Keratinocyte (primary cell): ENCODE data around the gene TOMT. TPM values are rescaled to one million over a fixed set of nuclear protein-coding genes. Genes with fewer than 3 reads are reported as not detected.

Experiments
- DNase-seq: peaks from one replicate; pipeline ENCODE4 v3.0.0-alpha.2; 2011; ENCODE audit warnings: low read depth, missing footprints, low spot score
- FAIRE-seq: peaks from 2 replicates; lab custom pipeline; 2011; peaks lifted over from hg19 to GRCh38; lab: Jason Lieb, UNC
- H2AFZ ChIP-seq: 2 replicates; pipeline ENCODE4 v1.6.0; 2012; ENCODE audit warnings: low read length, control low read depth, inconsistent platforms; ENCODE audit not compliant: control insufficient read depth
- H3K27ac ChIP-seq: 2 replicates; pipeline ENCODE4 v1.5.1; 2011; ENCODE audit warnings: low read length; ENCODE audit not compliant: control insufficient read depth, insufficient read depth
- H3K27me3 ChIP-seq: 3 replicates; pipeline ENCODE4 v1.6.0; 2011; ENCODE audit warnings: low read length; ENCODE audit not compliant: control insufficient read depth, insufficient read depth; ENCODE audit errors: extremely low read depth
- H3K36me3 ChIP-seq, 2 experiments: 2 replicates in 1 of 2; 3 replicates in 1 of 2; pipeline ENCODE4 v1.5.1; 2011; ENCODE audit warnings: low read length in 2 of 2, mild to moderate bottlenecking in 1 of 2; ENCODE audit not compliant: control insufficient read depth in 2 of 2, insufficient read depth in 2 of 2; ENCODE audit errors: extremely low read depth in 1 of 2
- H3K4me1 ChIP-seq: 3 replicates; pipeline ENCODE4 v1.5.1; 2011; ENCODE audit warnings: low read length; ENCODE audit not compliant: control insufficient read depth, insufficient read depth; ENCODE audit errors: extremely low read depth
- H3K4me2 ChIP-seq: 3 replicates; pipeline ENCODE4 v1.6.0; 2011; ENCODE audit warnings: low read depth, low read length; ENCODE audit not compliant: control insufficient read depth, insufficient read depth; ENCODE audit errors: extremely low read depth
- H3K4me3 ChIP-seq, 3 experiments: fragments of 200-600 bp in 1 of 3; sonication (generic) in 1 of 3; 2 replicates in 2 of 3; 3 replicates in 1 of 3; pipeline ENCODE4 v1.5.1; 2011 to 2016; ENCODE audit warnings: low read length in 3 of 3, mild to moderate bottlenecking in 3 of 3, control low read depth in 2 of 3, inconsistent platforms in 1 of 3, low read depth in 1 of 3, mixed read lengths in 1 of 3, mixed run types in 1 of 3, moderate library complexity in 1 of 3; ENCODE audit not compliant: control insufficient read depth in 2 of 3, insufficient read depth in 2 of 3; ENCODE audit errors: extremely low read depth in 1 of 3
- H3K79me2 ChIP-seq: 2 replicates; pipeline ENCODE4 v1.6.0; 2012; ENCODE audit warnings: low read length; ENCODE audit not compliant: control insufficient read depth, insufficient read depth
- H3K9ac ChIP-seq: 3 replicates; pipeline ENCODE4 v1.6.0; 2011; ENCODE audit warnings: low read length; ENCODE audit not compliant: control insufficient read depth, insufficient read depth; ENCODE audit errors: extremely low read depth
- H3K9me1 ChIP-seq: 3 replicates; pipeline ENCODE4 v1.6.0; 2011; ENCODE audit warnings: low read length; ENCODE audit not compliant: control insufficient read depth, insufficient read depth; ENCODE audit errors: extremely low read depth
- H3K9me3 ChIP-seq: 2 replicates; pipeline ENCODE4 v1.5.1; 2012; ENCODE audit warnings: low read depth, low read length; ENCODE audit not compliant: control insufficient read depth
- H4K20me1 ChIP-seq: 3 replicates; pipeline ENCODE4 v1.6.0; 2011; ENCODE audit warnings: low read length; ENCODE audit not compliant: control insufficient read depth, insufficient read depth; ENCODE audit errors: extremely low read depth
- EZH2 ChIP-seq: IDR thresholded peaks from one replicate; pipeline ENCODE4 v1.6.1; 2012; ENCODE audit warnings: inconsistent platforms, mild to moderate bottlenecking, low read length, moderate library complexity
- dilution Hi-C: fragments of 300-500 bp; cut with MboI; formaldehyde crosslinking; loops from one replicate; pipeline ENCODE4 v1.7.0; 2020; ENCODE audit warnings: low sequenced_read_pairs; ENCODE audit not compliant: extremely low pct_ligation_motif_present
- polyA plus RNA-seq, 5 experiments: library from polyadenylated mRNA; depleted of rRNA in 3 of 5; stranded (reverse) in 3 of 5; stranded (forward) in 1 of 5; unstranded in 1 of 5; fragments of >200 nt; gene quantifications; 1 replicate in 1 of 5; 2 replicates in 3 of 5; 3 replicates in 1 of 5; pipeline versions ENCODE4 v1.2.1 to v1.2.3, GENCODE V29; 2011 to 2012; ENCODE audit warnings: missing spikeins in 2 of 5, low read depth in 1 of 5, low replicate concordance in 1 of 5
- TF ChIP-seq, protein P1 (sequence below), 3 experiments: IDR thresholded peaks in 1 of 3; conservative IDR thresholded peaks in 1 of 3; optimal IDR thresholded peaks in 1 of 3; 2 replicates in 2 of 3; 3 replicates in 1 of 3; pipeline versions ENCODE3 to v1.5.1; 2011; ENCODE audit warnings: low read length in 3 of 3, mild to moderate bottlenecking in 3 of 3, moderate library complexity in 2 of 3, control low read depth in 1 of 3, inconsistent platforms in 1 of 3; ENCODE audit not compliant: insufficient read depth in 2 of 3; ENCODE audit errors: extremely low read depth in 1 of 3

The TOMT gene
- polyA plus RNA-seq, 1 donor (not counting 4 experiments of a cell fraction or from before 2014, with no cell fraction given), result not detected

DNA sequence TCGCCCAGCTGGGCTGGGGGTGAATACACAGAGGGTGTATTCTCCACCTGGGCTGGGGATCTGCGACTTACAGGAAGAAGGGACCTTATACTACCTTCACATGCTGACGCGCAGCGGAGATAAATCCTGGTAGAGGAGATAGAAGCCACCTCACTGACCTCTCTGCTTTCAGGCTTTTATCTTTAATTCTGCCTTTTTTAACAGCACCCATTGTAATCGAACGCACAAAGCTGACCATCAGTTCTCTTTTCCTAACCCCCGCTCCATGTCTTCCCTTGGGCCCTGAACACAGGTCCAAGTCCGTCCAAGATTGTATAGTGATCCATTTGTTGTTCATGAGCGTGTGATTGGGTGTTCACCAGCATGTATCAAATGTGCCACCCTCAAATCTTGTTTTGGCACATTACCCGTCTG is 2.0 kb upstream of the TOMT start:
- dilution Hi-C loops, result no loop called here
- H2AFZ ChIP-seq, result peak overlapping the region; percentile 81
- no peak for FAIRE-seq

DNA sequence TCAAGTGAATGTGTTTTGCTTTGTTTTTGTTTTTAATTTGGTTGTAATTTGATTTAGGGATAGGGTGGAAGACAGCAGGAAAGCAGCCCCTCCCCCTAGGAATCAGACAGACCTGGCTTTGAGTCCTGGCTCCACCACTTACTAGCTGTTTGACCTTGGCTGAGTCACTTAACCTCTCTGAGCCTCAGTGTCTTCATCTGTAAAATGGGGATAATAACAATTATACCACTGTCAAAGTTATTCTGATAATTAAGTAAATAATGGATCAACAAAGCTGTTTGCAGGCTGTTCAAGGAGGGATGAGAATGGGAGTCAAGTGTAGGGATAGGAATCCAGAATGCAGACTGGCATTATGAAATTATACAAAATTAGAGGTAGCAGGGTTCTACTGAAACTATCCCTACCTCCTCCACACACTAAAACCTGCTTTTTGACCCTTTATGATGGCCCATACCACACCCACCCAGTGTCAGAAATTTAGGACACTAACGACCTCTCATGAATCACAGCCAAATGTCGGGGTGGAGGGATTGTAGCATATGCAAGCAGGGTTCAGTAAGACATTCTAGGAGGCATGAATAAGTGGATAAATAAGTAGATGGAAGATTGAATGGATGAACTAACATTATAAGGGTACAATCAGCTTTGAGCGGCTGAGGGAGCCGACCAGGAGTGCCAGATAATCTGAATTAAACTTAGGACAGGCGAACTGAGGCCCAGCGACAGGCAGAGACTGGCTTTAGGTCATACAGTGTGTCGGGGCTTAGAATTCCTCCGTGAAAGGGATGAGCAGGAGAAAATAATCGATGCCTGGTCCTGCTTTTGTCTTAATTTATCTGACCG is 5.8 kb downstream of the TOMT start:
- Histone ChIP-seq H3K4me1 (peaks cover 43% of the 10 kb centered on the region), H2AFZ (peak overlapping the region; percentile 11), H3K27me3 (no peaks in the 10 kb centered on the region), H3K9me1 (no peaks in the 10 kb centered on the region), H3K27ac (peak overlapping the region; percentile 99), H4K20me1 (no peaks in the 10 kb centered on the region), H3K79me2 (peaks cover 3% of the 10 kb centered on the region), H3K4me3 (peak overlapping the region; percentile 50 to 91 (median 62)), H3K36me3 (peaks cover 0 to 9% of the 10 kb centered on the region in 2 experiments), H3K9me3 (no peaks in the 10 kb centered on the region), H3K4me2 (peak overlapping the region; percentile 85), H3K9ac (peak overlapping the region; percentile 99)
- TF ChIP-seq, protein P1, sequence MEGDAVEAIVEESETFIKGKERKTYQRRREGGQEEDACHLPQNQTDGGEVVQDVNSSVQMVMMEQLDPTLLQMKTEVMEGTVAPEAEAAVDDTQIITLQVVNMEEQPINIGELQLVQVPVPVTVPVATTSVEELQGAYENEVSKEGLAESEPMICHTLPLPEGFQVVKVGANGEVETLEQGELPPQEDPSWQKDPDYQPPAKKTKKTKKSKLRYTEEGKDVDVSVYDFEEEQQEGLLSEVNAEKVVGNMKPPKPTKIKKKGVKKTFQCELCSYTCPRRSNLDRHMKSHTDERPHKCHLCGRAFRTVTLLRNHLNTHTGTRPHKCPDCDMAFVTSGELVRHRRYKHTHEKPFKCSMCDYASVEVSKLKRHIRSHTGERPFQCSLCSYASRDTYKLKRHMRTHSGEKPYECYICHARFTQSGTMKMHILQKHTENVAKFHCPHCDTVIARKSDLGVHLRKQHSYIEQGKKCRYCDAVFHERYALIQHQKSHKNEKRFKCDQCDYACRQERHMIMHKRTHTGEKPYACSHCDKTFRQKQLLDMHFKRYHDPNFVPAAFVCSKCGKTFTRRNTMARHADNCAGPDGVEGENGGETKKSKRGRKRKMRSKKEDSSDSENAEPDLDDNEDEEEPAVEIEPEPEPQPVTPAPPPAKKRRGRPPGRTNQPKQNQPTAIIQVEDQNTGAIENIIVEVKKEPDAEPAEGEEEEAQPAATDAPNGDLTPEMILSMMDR (optimal IDR thresholded peaks at IDR 0.05 in 1 of 3, IDR thresholded peaks at IDR 0.05 in 1 of 3, conservative IDR thresholded peaks at IDR 0.05 in 1 of 3; ENCODE audit: extremely low read depth in 1 of 3, insufficient read depth in 2 of 3, low read length in 3 of 3), result no peak
- TF ChIP-seq EZH2, result no peak
- no peak for FAIRE-seq
- dilution Hi-C loops, result no loop called here
- no peak for DNase-seq

More for the DNA sequence above, 2.0 kb upstream of the TOMT start:
- TF ChIP-seq, protein P1 (optimal IDR thresholded peaks at IDR 0.05 in 1 of 3, IDR thresholded peaks at IDR 0.05 in 1 of 3, conservative IDR thresholded peaks at IDR 0.05 in 1 of 3; ENCODE audit: extremely low read depth in 1 of 3, insufficient read depth in 2 of 3, low read length in 3 of 3), result no peak
- no peak for TF ChIP-seq EZH2
- peak overlapping the region; percentile 63 for H3K9ac ChIP-seq
- no peaks in the 10 kb centered on the region for H3K9me3 ChIP-seq
- H3K9me1 ChIP-seq, result no peaks in the 10 kb centered on the region
- H3K4me1 ChIP-seq, result peaks cover 36% of the 10 kb centered on the region
- H3K4me2 ChIP-seq, result peak overlapping the region; percentile 91
- no peak for DNase-seq
- H3K27ac ChIP-seq, result peak overlapping the region; percentile 95
- peak overlapping the region in 1 of 3 experiments; percentile 67 for H3K4me3 ChIP-seq
- no peaks in the 10 kb centered on the region for H4K20me1 ChIP-seq
- peaks cover 39% of the 10 kb centered on the region for H3K79me2 ChIP-seq
- H3K36me3 ChIP-seq, result peaks cover 4 to 30% of the 10 kb centered on the region in 2 experiments
- H3K27me3 ChIP-seq, result no peaks in the 10 kb centered on the region
